NCI-H460 (cell line): ENCODE measurements around the gene DGKQ. TPM values are rescaled to one million over a fixed set of nuclear protein-coding genes. Genes with fewer than 3 reads are reported as not detected.
A peak's percentile ranks its signal among the peaks of the same experiment; 100 is the strongest.
"Not testable (repeated sequence)": the region's sequence is repeated elsewhere in the genome, so short reads cannot be mapped to it uniquely, and the experiment has no call there.

ENCODE experiments used
- DNase-seq: peaks from one replicate; pipeline ENCODE4 v3.0.0-alpha.2; 2016; ENCODE audit warnings: low read depth; ENCODE audit errors: extremely low read depth
- total RNA-seq: library from RNA; depleted of rRNA; stranded (reverse); fragments of >200 nt; shearing (Covaris generic); gene quantifications from 2 replicates; pipeline ENCODE4 v1.2.3, GENCODE V29; 2014

Gene DGKQ
- total RNA-seq, 1 experiment from 2014 or later: 7.9 TPM

GRCh38 chr4:930028-930551, 43.3 kb downstream of the DGKQ start:
- DNase-seq: no peak

GRCh38 chr4:929096-929765, 44.1 kb downstream of the DGKQ start:
- no peak for DNase-seq

GRCh38 chr4:927566-927965, 45.8 kb downstream of the DGKQ start:
- not testable (repeated sequence) for DNase-seq

GRCh38 chr4:926538-926937, 46.8 kb downstream of the DGKQ start:
- peak; percentile 29 for DNase-seq

- no peak for DNase-seq
These were observed 47.4 kb downstream of the DGKQ start for GRCh38 chr4:925771-926500.

- no peak for DNase-seq
These were observed 48.2 kb downstream of the DGKQ start for GRCh38 chr4:925171-925570.

- no peak for DNase-seq
These were observed 49.0 kb downstream of the DGKQ start for GRCh38 chr4:924107-925096.

- DNase-seq: no peak
These were observed 51.5 kb downstream of the DGKQ start for GRCh38 chr4:921830-922331.

GRCh38 chr4:919004-919680, 54.2 kb downstream of the DGKQ start:
- not testable (repeated sequence) for DNase-seq

- not testable (repeated sequence) for DNase-seq
These were observed 54.8 kb downstream of the DGKQ start for GRCh38 chr4:918591-918990.

- no peak for DNase-seq
These were observed 55.4 kb downstream of the DGKQ start for GRCh38 chr4:917992-918391.

- DNase-seq: no peak
These were observed 55.9 kb downstream of the DGKQ start for GRCh38 chr4:917466-917865.

GRCh38 chr4:915595-915994, 57.8 kb downstream of the DGKQ start:
- DNase-seq: no peak

- DNase-seq: no peak
These were observed 58.3 kb downstream of the DGKQ start for GRCh38 chr4:915041-915474.

GRCh38 chr4:914531-914930, 58.8 kb downstream of the DGKQ start:
- DNase-seq: no peak

- no peak for DNase-seq
These were observed 60.1 kb downstream of the DGKQ start for GRCh38 chr4:913280-913618.

GRCh38 chr4:912548-913279, 60.7 kb downstream of the DGKQ start:
- no peak for DNase-seq

- no peak for DNase-seq
These were observed 61.4 kb downstream of the DGKQ start for GRCh38 chr4:911871-912490.

- no peak for DNase-seq
These were observed 62.1 kb downstream of the DGKQ start for GRCh38 chr4:911221-911751.
